ENCODE measurements around the gene PLPPR5.

PLPPR5 gene

DNA sequence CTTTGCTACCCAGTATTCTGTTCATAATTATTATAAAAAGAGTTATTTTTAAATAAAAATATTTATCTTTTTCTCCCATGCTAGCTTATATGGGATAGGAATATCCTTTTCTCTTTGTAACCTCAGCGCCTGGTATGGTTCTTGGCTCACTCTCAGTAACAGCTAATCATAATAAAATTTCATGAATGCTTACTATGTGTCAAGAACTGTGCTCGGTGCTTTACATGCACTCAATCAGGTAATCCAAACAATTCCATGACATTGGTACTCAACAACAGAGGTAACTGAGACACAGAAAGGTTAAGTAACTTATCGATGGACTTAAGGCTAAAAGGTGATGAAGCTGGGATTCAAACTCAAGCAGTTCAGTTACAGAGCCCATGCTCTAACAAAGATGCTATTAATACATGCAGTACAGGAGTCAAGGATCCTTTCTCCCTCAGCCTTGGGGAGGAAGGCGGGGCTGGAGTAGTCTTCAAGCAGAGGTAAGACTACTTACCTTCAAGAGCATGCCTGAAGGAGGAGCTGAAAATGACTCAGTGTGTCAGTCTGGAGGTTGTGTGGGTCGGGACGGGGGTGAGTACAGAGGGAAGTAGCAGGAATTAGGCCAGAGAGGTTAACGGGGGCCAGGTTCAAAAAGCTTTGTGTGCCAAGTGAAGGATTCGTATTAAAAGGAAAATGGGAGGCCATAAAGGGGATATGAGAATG lies 73.4 kb downstream of the PLPPR5 start:
- no peak for FAIRE-seq
- TF ChIP-seq POLR2A (IDR thresholded peaks at IDR 0.05; ENCODE audit: low read depth, low read length) (no peak), TAF1 (IDR thresholded peaks at IDR 0.05; ENCODE audit: borderline replicate concordance, low read depth, low read length) (no peak), POLR2AphosphoS5 (IDR thresholded peaks at IDR 0.05; ENCODE audit: low read depth, low read length) (no peak)

DNA sequence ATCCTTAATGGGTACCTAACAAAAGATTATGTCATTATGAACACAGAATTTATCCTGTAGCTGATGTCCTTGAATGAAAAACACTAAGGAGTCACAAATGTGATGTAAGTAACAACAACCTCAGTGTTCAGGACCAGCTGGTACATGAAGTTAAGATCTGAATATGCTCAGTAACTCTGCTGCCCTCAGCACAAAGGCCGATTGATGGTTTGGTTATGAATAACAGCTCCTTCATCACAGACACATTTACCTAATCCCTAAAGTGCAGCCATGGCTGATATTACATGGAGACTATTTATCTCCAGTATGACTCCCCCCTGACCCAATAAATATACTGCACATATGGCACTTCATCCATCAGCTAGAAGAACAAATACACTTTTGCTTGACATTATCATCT lies 75.2 kb downstream of the PLPPR5 start:
- FAIRE-seq (no peak), DNase-seq (ENCODE audit: insufficient read length) (no peak)
- no peak for TF ChIP-seq POLR2A (IDR thresholded peaks at IDR 0.05; ENCODE audit: low read depth, low read length)
- no peak for TF ChIP-seq TAF1 (IDR thresholded peaks at IDR 0.05; ENCODE audit: borderline replicate concordance, low read depth, low read length)
- TF ChIP-seq POLR2AphosphoS5 (IDR thresholded peaks at IDR 0.05; ENCODE audit: low read depth, low read length) = no peak

More for the DNA sequence above, 73.4 kb downstream of the PLPPR5 start:
- DNase-seq (ENCODE audit: insufficient read length) = no peak

DNA sequence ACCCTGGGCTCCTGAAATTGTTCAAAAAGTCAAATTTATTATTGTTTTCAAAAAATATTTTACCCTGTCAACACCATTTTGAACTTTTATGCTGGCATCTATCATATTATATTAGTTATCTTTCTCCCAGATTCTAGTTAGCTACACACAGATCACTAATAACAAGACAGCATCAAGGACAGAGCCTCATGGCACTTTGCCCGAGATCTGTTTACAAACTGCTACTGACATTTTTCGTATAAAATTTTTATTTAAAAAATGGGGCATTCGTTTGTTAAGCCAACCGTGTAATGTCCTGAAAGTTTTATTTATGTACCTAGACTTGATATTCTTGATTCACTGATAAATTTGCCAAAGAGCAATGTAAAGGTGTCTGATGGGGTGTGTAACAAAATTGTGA lies 78.1 kb downstream of the PLPPR5 start:
- DNase-seq (ENCODE audit: insufficient read length) (no peak), FAIRE-seq (no peak)
- no peak for TF ChIP-seq POLR2AphosphoS5 (IDR thresholded peaks at IDR 0.05; ENCODE audit: low read depth, low read length)
- no peak for TF ChIP-seq POLR2A (IDR thresholded peaks at IDR 0.05; ENCODE audit: low read depth, low read length)

DNA sequence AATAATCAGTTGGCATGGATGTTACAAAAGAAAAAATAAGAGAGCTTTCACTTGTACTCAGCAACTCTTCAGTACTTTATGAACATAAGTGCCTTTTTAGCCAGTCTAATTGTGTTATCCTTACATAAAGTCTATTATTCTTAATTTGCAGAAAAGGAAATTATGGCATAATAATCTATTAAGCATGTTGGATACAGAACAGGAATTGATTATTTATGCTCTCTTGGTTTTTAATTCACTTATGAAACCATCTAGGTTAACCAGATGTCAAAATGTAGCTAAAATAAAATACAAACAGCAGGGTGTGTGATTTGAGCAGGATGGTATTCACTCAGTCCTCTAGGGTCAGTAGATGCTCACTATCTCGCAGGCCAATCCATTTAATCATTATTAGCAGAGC lies 79.7 kb downstream of the PLPPR5 start:
- TF ChIP-seq POLR2AphosphoS5 (IDR thresholded peaks at IDR 0.05; ENCODE audit: low read depth, low read length) (no peak), TAF1 (IDR thresholded peaks at IDR 0.05; ENCODE audit: borderline replicate concordance, low read depth, low read length) (no peak), POLR2A (IDR thresholded peaks at IDR 0.05; ENCODE audit: low read depth, low read length) (no peak)
- no peak for DNase-seq (ENCODE audit: insufficient read length)
- no peak for FAIRE-seq

DNA sequence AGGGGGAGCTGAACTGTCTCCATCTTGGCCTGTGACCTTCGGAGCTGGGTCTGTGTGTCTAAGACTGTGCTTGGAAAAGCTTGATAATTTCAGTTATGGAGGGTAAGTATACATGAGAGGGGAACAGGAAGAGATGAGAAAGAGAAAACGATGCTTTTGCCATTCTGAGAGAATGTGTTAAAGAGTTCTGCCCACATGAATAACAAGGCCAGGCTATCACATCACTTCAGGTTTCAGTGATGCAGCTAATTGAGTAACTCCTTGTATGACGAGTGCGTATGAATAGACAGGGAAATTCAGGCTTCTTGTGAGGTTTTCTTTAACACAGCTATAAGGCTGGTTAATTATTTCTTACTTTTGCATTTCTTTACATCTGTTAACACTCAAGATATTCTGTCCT lies 81.0 kb downstream of the PLPPR5 start:
- DNase-seq (ENCODE audit: insufficient read length) (no peak), FAIRE-seq (peak; percentile 27)
- TF ChIP-seq POLR2A (IDR thresholded peaks at IDR 0.05; ENCODE audit: low read depth, low read length) = no peak
- no peak for TF ChIP-seq TAF1 (IDR thresholded peaks at IDR 0.05; ENCODE audit: borderline replicate concordance, low read depth, low read length)
- no peak for TF ChIP-seq POLR2AphosphoS5 (IDR thresholded peaks at IDR 0.05; ENCODE audit: low read depth, low read length)

DNA sequence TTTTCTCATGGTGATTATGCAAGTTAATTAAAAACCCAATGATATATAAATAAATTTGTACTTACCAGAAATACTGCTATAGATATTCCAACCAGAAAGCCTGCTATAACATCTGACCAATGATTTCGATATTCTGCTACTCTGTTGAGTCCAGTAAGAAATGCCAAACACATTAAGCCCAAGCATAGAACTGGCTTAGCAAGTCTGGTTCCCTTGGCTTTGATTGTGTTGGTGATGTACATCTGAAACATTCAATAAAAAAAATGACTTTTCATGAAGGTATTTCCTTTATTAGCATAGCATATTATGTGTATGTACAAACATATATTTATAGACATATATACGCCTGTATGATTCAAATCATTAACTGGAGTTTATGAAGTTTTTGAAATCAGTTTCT lies 82.8 kb downstream of the PLPPR5 start:
- DNase-seq (ENCODE audit: insufficient read length) (no peak), FAIRE-seq (no peak)
- TF ChIP-seq POLR2AphosphoS5 (IDR thresholded peaks at IDR 0.05; ENCODE audit: low read depth, low read length) = no peak

DNA sequence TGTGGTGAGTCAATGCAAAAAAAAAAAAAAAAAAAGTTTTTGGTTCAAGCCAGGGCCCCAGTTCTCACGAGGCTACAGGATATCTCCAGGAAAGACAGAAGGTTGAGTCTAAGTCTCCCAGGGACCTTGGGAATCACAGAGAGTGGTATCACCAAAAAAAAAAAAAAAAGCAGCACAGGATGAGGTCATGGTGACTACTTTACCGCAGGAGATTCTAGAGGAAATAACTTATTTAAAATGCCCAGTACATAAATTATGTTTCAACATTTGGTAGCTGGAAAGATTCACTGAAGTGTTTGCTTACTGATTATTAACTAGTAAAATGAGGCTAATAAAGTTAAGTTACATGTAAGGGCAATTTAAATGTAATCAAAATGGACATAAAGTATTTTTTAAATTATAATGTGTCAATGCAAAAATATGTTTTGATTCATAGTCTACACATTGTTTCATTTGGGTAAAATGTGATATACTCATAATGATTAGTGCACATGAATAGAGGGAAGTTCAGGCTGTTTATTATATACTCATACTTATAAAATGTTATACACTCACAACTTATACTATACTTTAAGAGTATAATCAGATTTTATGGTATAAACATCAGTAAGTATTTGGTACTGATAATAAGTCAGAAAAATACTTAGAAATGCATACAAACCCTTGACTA lies 84.1 kb downstream of the PLPPR5 start:
- TF ChIP-seq TAF1 (IDR thresholded peaks at IDR 0.05; ENCODE audit: borderline replicate concordance, low read depth, low read length) = no peak
- FAIRE-seq (no peak), DNase-seq (ENCODE audit: insufficient read length) (no peak)

DNA sequence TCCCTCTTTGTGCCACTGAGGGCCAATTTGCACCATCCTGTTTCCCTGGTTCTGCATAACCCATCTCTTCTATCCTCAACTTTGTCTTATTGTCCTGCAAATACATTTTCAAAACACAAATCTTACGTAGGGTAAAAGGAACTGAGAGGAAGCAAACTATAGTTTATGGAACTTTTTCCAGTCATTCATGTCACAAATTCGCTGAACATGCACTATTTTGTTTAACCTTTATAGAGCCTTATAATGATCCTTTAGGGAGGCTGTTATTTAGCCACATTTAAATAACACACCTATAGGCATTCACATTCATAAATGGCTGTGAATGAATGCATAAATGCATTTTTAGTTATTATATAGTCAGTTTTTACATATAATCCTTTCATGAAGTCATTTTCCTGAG lies 85.0 kb downstream of the PLPPR5 start:
- FAIRE-seq (no peak), DNase-seq (ENCODE audit: insufficient read length) (no peak)
- TF ChIP-seq POLR2A (IDR thresholded peaks at IDR 0.05; ENCODE audit: low read depth, low read length) (no peak), POLR2AphosphoS5 (IDR thresholded peaks at IDR 0.05; ENCODE audit: low read depth, low read length) (no peak), TAF1 (IDR thresholded peaks at IDR 0.05; ENCODE audit: borderline replicate concordance, low read depth, low read length) (no peak)

DNA sequence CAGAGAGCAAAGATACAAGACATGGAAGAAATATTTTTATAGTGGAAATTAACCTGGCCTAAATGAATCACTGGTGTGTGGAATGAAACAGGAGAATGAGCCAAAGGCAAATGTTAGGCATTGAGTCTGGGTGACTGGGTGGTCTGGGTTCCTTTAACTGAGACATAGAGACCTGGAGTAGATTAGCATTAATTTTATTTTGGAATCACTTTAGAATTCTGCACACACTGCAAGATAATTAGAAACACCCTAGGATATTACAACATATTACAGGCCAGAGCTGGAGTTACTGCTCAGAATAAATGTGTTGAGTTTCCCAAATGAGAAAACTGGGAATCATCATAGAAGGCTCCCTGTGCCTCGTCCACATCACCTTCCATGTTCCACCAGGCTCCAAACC lies 85.5 kb downstream of the PLPPR5 start:
- DNase-seq (ENCODE audit: insufficient read length) (no peak), FAIRE-seq (no peak)
- TF ChIP-seq POLR2AphosphoS5 (IDR thresholded peaks at IDR 0.05; ENCODE audit: low read depth, low read length) (no peak), POLR2A (IDR thresholded peaks at IDR 0.05; ENCODE audit: low read depth, low read length) (no peak), TAF1 (IDR thresholded peaks at IDR 0.05; ENCODE audit: borderline replicate concordance, low read depth, low read length) (no peak)

DNA sequence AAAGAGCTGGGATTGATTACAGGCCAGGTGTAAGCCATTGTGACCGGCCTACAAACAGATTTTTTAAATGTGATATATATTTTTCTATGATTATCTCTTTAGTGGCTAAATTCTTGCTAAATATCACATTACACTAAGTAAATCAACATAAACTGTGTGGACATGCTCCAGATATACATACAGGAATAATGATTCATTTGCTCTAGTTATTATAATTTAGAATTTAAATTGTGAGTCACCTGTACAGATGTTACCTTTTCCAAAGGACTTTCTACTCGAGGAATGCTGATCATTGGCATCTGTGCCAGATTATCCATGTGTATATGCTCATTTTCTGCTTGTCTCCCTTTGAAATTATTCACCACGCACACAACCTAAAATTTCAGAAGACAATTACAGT lies 90.1 kb downstream of the PLPPR5 start:
- FAIRE-seq (no peak), DNase-seq (ENCODE audit: insufficient read length) (no peak)
- no peak for TF ChIP-seq POLR2A (IDR thresholded peaks at IDR 0.05; ENCODE audit: low read depth, low read length)
- no peak for TF ChIP-seq TAF1 (IDR thresholded peaks at IDR 0.05; ENCODE audit: borderline replicate concordance, low read depth, low read length)
- no peak for TF ChIP-seq POLR2AphosphoS5 (IDR thresholded peaks at IDR 0.05; ENCODE audit: low read depth, low read length)

DNA sequence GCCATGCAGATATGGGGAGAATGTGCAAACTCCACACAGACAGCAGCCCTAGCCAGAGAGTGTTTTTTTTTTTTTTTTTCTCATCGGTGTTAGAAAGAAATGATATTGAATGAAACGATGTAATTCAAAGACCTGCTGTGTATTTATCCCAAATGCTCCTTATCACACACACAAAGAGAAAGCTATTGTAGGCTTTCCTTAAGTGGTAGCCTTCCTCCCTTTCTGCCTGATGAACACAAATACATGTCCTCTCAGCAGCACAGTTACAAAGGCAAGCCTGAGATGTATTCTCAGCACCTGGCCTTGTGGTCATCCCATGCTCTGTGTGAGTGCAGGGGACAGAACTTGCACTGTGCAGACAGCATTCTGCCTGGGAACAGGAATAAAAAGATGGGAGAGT lies 93.8 kb downstream of the PLPPR5 start:
- no peak for TF ChIP-seq TAF1 (IDR thresholded peaks at IDR 0.05; ENCODE audit: borderline replicate concordance, low read depth, low read length)
- TF ChIP-seq POLR2AphosphoS5 (IDR thresholded peaks at IDR 0.05; ENCODE audit: low read depth, low read length) = no peak
- no peak for TF ChIP-seq POLR2A (IDR thresholded peaks at IDR 0.05; ENCODE audit: low read depth, low read length)
- FAIRE-seq (no peak), DNase-seq (ENCODE audit: insufficient read length) (no peak)

DNA sequence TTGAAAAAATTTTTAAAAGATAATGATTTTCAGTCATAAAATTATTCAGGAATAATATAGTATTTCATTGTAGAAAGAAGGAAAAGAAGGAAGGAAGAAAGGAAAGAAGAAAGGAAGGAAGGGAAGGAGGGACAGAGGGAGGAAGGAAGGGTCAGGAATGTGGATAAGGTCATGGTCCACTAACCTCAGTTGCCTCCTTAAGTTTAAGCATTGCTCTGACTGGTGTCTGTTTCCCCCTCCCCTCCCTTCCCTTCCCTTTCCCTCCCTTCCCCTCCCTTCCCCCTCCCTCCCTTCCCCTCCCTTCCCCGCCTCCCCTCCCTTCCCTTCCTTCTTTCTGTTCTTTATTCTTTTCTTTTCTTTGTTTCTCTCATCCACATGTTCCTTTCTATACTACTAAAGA lies 95.7 kb downstream of the PLPPR5 start:
- no peak for FAIRE-seq
- no peak for DNase-seq (ENCODE audit: insufficient read length)
- TF ChIP-seq POLR2A (IDR thresholded peaks at IDR 0.05; ENCODE audit: low read depth, low read length) = no peak
- no peak for TF ChIP-seq POLR2AphosphoS5 (IDR thresholded peaks at IDR 0.05; ENCODE audit: low read depth, low read length)
- TF ChIP-seq TAF1 (IDR thresholded peaks at IDR 0.05; ENCODE audit: borderline replicate concordance, low read depth, low read length) = no peak
